SIG-M5 (cell line): ENCODE results near the gene NUDT1.
A peak's percentile ranks its signal among the peaks of the same experiment; 100 is the strongest.

Experiments
- DNase-seq: peaks from one replicate; lab custom pipeline; 2025; lab: John Stamatoyannopoulos, UW

The NUDT1 gene

GRCh38 chr7:2224934-2225333 is 17.1 kb upstream of the NUDT1 start:
- DNase-seq, result no peak

- no peak for DNase-seq
These were observed 16.7 kb upstream of the NUDT1 start for GRCh38 chr7:2225336-2225735.

GRCh38 chr7:2225830-2226229 is 16.2 kb upstream of the NUDT1 start:
- DNase-seq, result no peak

- DNase-seq, result no peak
These were observed 14.3 kb upstream of the NUDT1 start for GRCh38 chr7:2227699-2228098.

- no peak for DNase-seq
These were observed 13.1 kb upstream of the NUDT1 start for GRCh38 chr7:2228921-2229320.

- no peak for DNase-seq
These were observed 12.6 kb upstream of the NUDT1 start for GRCh38 chr7:2229467-2229866.

- DNase-seq, result no peak
These were observed 11.8 kb upstream of the NUDT1 start for GRCh38 chr7:2230226-2230625.

GRCh38 chr7:2230882-2231281 is 11.1 kb upstream of the NUDT1 start:
- DNase-seq, result no peak

GRCh38 chr7:2231992-2232765 is 9.8 kb upstream of the NUDT1 start:
- no peak for DNase-seq

GRCh38 chr7:2232766-2233520 is 9.1 kb upstream of the NUDT1 start, which contains the start of gene MAD1L1:
MAD1L1 (minus strand) TSS chr7:2232945; CDS start chr7:2230133, 2,812 bp downstream.
- no peak for DNase-seq

- DNase-seq, result no peak
These were observed 8.1 kb upstream of the NUDT1 start for GRCh38 chr7:2233926-2234325.

- DNase-seq, result peak; percentile 95
These were observed 4.9 kb upstream of the NUDT1 start for GRCh38 chr7:2237109-2237602.

GRCh38 chr7:2239242-2239641 is 2.8 kb upstream of the NUDT1 start:
- DNase-seq, result no peak

- no peak for DNase-seq
These were observed 759 bp downstream of the NUDT1 start for GRCh38 chr7:2242541-2243429.

- no peak for DNase-seq
These were observed 1.4 kb downstream of the NUDT1 start for GRCh38 chr7:2243458-2243857.

- no peak for DNase-seq
These were observed 2.5 kb downstream of the NUDT1 start for GRCh38 chr7:2244404-2244995.

- no peak for DNase-seq
These were observed 4.1 kb downstream of the NUDT1 start for GRCh38 chr7:2245883-2246675.

- no peak for DNase-seq
These were observed 5.3 kb downstream of the NUDT1 start for GRCh38 chr7:2247141-2247995.

- peak; percentile 13 for DNase-seq
These were observed 7.1 kb downstream of the NUDT1 start for GRCh38 chr7:2248984-2249694.
